ENCODE results near the gene MSN.

MSN gene

DNA sequence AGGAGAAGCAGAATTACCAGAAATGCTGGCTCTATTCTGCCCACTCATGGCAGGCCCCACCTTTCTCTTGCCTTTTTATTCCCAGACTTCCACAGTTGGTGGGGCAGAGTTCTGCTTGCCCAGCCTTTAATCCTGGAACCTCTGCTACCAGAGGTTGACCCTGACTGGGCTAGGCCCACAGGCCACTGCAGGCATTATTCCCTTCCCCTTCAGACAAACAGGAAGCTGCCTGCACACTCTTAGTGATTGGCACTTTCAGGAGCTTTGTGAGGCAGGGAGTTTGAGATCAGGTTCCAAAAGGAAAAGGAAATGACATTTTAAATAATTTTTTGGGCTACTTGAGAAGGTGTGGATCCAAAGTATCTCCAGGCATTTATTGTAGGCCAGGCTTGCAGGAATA, 18.8 kb downstream of the MSN start:
- no peak overlapping the region for H3K4me3 ChIP-seq (ENCODE audit: control insufficient read depth, low read depth, low read length)
- DNase-seq (ENCODE audit: low read depth): no peak
- TF ChIP-seq, protein P1, sequence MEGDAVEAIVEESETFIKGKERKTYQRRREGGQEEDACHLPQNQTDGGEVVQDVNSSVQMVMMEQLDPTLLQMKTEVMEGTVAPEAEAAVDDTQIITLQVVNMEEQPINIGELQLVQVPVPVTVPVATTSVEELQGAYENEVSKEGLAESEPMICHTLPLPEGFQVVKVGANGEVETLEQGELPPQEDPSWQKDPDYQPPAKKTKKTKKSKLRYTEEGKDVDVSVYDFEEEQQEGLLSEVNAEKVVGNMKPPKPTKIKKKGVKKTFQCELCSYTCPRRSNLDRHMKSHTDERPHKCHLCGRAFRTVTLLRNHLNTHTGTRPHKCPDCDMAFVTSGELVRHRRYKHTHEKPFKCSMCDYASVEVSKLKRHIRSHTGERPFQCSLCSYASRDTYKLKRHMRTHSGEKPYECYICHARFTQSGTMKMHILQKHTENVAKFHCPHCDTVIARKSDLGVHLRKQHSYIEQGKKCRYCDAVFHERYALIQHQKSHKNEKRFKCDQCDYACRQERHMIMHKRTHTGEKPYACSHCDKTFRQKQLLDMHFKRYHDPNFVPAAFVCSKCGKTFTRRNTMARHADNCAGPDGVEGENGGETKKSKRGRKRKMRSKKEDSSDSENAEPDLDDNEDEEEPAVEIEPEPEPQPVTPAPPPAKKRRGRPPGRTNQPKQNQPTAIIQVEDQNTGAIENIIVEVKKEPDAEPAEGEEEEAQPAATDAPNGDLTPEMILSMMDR (IDR thresholded peaks at IDR 0.05; ENCODE audit: control insufficient read depth, insufficient read depth, low read depth, low read length, missing control alignments): no peak

DNA sequence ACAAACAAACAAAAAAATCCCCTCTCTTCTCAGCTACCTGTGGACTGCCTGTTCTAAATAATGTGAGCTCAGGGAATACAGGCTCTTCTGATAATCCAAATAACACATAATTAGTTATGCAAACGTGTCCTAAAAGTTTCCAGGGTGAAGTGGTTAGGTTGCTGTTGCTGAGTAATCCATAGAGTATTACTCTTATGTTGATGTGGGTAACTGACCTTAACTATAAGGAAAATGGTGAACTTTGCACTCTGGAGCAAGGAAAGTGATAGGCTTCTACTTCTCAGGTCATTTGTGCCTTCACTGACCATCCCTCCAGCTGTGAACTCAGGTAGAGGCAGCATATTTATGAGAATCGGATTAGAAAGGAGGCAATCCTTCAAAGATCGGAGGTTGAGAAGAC, 19.9 kb downstream of the MSN start:
- no peak overlapping the region for H3K4me3 ChIP-seq (ENCODE audit: control insufficient read depth, low read depth, low read length)
- DNase-seq (ENCODE audit: low read depth): no peak
- TF ChIP-seq, protein P1 (IDR thresholded peaks at IDR 0.05; ENCODE audit: control insufficient read depth, insufficient read depth, low read depth, low read length, missing control alignments): no peak

DNA sequence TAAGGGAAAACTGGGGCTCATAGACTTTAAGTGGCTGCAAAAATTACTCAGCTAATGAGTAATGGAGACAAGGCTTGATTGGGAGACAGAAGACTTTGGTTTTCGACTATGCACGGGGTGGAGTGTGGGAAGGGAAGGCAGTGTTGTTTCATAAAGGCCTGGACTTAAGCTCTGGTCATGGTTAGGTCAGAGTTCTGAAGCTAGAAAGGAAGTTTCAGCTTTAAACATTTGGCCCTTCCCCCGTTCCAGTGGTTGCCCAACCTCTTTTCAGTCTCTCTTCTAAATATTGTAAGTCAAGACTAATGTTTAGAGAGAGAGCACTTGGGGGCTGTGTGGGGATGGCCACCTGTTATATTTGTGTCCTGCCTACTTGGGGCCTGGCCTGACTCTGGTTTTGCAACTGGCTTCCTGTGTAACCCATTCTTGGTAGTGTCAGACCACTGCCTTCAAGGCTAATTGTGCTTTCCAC, 21.0 kb downstream of the MSN start:
- H3K4me3 ChIP-seq (ENCODE audit: control insufficient read depth, low read depth, low read length): no peak overlapping the region
- TF ChIP-seq, protein P1 (IDR thresholded peaks at IDR 0.05; ENCODE audit: control insufficient read depth, insufficient read depth, low read depth, low read length, missing control alignments): no peak
- DNase-seq (ENCODE audit: low read depth): no peak

DNA sequence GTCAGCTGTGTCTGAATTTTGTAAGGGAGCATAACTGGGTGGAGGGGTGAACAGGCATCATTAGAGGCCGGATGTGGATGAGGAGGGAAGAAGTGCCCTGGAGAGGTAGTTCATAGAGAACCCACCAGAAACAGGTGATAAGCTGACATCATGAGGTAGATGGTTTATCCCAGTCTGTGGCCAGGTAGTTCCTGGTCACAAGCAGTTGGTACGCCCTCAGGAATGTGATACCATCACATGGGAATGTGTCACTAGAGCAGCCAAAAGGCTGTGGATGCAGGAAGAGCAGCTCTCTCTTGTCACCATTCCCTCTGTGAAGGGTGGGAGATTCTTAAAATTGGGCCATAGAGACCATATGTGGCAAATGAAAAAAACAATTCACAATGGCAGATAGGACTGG, 21.9 kb downstream of the MSN start:
- no peak for DNase-seq (ENCODE audit: low read depth)
- TF ChIP-seq, protein P1 (IDR thresholded peaks at IDR 0.05; ENCODE audit: control insufficient read depth, insufficient read depth, low read depth, low read length, missing control alignments): no peak
- H3K4me3 ChIP-seq (ENCODE audit: control insufficient read depth, low read depth, low read length): no peak overlapping the region

DNA sequence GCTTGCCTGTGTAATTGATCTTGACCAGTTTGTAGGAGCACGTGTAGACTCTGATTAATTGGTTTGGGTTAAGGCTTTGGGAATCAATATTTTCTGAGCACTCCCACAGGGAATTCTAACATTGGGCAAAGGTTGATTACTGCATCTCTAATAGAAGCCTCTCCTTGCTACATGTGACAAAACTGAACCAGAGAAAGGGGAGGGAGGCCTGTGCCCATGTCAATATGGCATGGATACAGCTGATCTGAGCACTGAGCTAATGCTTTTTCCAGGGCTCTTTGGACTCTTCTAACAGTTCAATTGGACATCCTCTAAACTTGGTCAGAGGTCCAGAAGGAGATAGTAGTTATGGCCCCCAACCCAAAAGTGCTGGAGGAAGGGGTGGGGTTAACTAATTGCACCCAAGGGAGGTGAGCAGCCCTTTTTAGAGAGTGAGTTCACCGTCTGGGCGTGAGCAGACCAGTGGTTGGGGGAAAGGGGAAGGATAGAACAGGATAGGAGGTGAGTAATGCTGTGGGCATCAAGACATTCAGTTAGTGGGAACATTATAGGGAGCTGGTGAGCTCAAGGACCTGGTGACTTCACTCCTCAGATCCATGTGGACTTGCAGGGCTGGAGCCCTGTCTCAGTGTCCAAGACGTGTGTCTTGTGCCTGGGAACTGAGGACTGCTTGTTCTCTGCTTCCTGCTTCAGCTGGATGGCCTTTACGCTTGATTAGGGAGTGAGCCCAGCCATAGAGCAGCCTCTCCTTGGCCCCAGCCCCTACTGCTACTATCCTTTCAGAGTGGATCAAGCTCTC, 22.8 kb downstream of the MSN start:
- TF ChIP-seq, protein P1 (IDR thresholded peaks at IDR 0.05; ENCODE audit: control insufficient read depth, insufficient read depth, low read depth, low read length, missing control alignments): no peak
- DNase-seq (ENCODE audit: low read depth): no peak
- no peak overlapping the region for H3K4me3 ChIP-seq (ENCODE audit: control insufficient read depth, low read depth, low read length)

DNA sequence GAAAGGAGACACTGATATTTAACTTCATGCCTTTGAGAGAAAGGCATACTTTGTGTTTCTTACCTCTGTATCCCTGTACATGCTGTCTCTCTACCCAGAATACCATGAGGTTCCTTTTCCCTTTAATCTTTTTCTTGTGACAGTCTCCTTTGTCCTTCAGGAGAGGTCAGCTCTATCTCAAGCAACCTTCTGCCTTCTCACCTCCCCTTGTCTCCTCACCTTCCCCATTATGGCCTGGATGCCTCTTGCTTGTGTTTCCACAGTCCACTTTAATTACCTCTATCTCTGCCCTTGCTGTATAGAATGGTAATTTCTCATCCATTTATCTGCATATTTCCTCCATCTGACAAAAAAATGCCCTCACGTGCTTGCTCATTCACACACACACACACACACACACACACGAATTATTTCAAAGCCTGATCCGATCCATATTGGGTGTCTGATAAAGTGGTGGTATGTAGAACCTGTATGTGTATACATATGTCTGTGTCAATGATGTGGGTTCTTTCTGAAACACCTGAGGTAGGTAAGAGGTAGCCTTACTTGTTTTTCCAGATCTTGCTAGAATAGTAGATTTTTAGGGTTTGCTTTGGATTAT, 28.5 kb downstream of the MSN start:
- DNase-seq (ENCODE audit: low read depth): no peak
- TF ChIP-seq, protein P1 (IDR thresholded peaks at IDR 0.05; ENCODE audit: control insufficient read depth, insufficient read depth, low read depth, low read length, missing control alignments): no peak
- no peak overlapping the region for H3K4me3 ChIP-seq (ENCODE audit: control insufficient read depth, low read depth, low read length)
